HG03571 (cell line): ENCODE data around the gene NAT14.
"Not testable (repeated sequence)": the region's sequence is repeated elsewhere in the genome, so short reads cannot be mapped to it uniquely, and the experiment has no call there.

ENCODE experiments used
- ATAC-seq: cut with Tn5 transposase; IDR thresholded peaks from one replicate; pipeline ENCODE4 v1.9.1; 2021; ENCODE audit not compliant: unreplicated experiment

Gene NAT14

GRCh38 chr19:55486043-55486970, 1.3 kb downstream of the NAT14 start:
- ATAC-seq = no peak

GRCh38 chr19:55486971-55487923, 2.3 kb downstream of the NAT14 start:
- no peak for ATAC-seq

- no peak for ATAC-seq
Measured at GRCh38 chr19:55487924-55488687, 3.1 kb downstream of the NAT14 start, which contains the start of gene SSC5D. Gene SSC5D, plus strand, starts transcription at chr19:55488436. Its CDS starts 154 bp downstream, at chr19:55488590.

- no peak for ATAC-seq
Measured at GRCh38 chr19:55488986-55489710, 4.2 kb downstream of the NAT14 start.

GRCh38 chr19:55489711-55490477, 4.9 kb downstream of the NAT14 start:
- no peak for ATAC-seq

GRCh38 chr19:55490478-55491432, 5.8 kb downstream of the NAT14 start:
- ATAC-seq = no peak

- ATAC-seq = no peak
Measured at GRCh38 chr19:55491546-55492360, 6.8 kb downstream of the NAT14 start.

GRCh38 chr19:55492362-55492944, 7.5 kb downstream of the NAT14 start:
- ATAC-seq = no peak

GRCh38 chr19:55493052-55493644, 8.2 kb downstream of the NAT14 start:
- ATAC-seq = no peak

GRCh38 chr19:55493645-55494171, 8.7 kb downstream of the NAT14 start:
- ATAC-seq = no peak

- no peak for ATAC-seq
Measured at GRCh38 chr19:55494172-55494761, 9.3 kb downstream of the NAT14 start.

- no peak for ATAC-seq
Measured at GRCh38 chr19:55495646-55496349, 10.8 kb downstream of the NAT14 start.

GRCh38 chr19:55496820-55497219, 11.8 kb downstream of the NAT14 start:
- ATAC-seq = not testable (repeated sequence)

- ATAC-seq = no peak
Measured at GRCh38 chr19:55497763-55498162, 12.8 kb downstream of the NAT14 start.

GRCh38 chr19:55498246-55498840, 13.4 kb downstream of the NAT14 start:
- no peak for ATAC-seq
